Adrenal gland (tissue), 5 donors: ENCODE results near the gene PPP5C.
A peak's percentile ranks its signal among the peaks of the same experiment; 100 is the strongest.

Experiments used
- CTCF ChIP-seq, 6 experiments: fragments of 450-650 bp in 4 of 6; fragments of 200-600 bp in 2 of 6; sonication (generic) in 1 of 6; IDR thresholded peaks; 1 replicate in 5 of 6; 2 replicates in 1 of 6; pipeline versions ENCODE4 v1.5.1 to v1.8.0; 2016 to 2021; ENCODE audit warnings: antibody characterized with exemption in 6 of 6, mild to moderate bottlenecking in 2 of 6, moderate library complexity in 1 of 6
- POLR2A ChIP-seq, 2 donors: fragments of 450-650 bp; IDR thresholded peaks; one replicate each; pipeline ENCODE4 v1.6.1; 2017; ENCODE audit warnings: antibody characterized with exemption in 2 of 2, mild to moderate bottlenecking in 2 of 2, moderate library complexity in 1 of 2
- donor health status: DM: no; HTN: no; CAD: no.

GRCh38 chr19:46428239-46429135 lies 81.6 kb downstream of the PPP5C start, which contains the start of gene PNMA8C:
- TF ChIP-seq POLR2A (IDR thresholded peaks at IDR 0.05) (peak in 1 of 2 donors; percentile 48), CTCF (IDR thresholded peaks at IDR 0.05) (no peak)
